IPS-18a (cell line): Measurements from ENCODE around the gene PRAF2.

ENCODE experiments used
- H3K27ac ChIP-seq: one replicate; pipeline ENCODE4 v1.5.1; 2013; ENCODE audit warnings: low read length
- H3K27me3 ChIP-seq: one replicate; pipeline ENCODE4 v1.6.1; 2013; ENCODE audit warnings: mild to moderate bottlenecking, low read length; ENCODE audit not compliant: control insufficient read depth, insufficient read depth
- H3K36me3 ChIP-seq: one replicate; pipeline ENCODE4 v1.6.1; 2013; ENCODE audit warnings: low read depth, low read length; ENCODE audit not compliant: control insufficient read depth
- H3K4me1 ChIP-seq: one replicate; pipeline ENCODE4 v1.6.1; 2013; ENCODE audit warnings: low read depth, low read length; ENCODE audit not compliant: control insufficient read depth
- H3K4me3 ChIP-seq: one replicate; pipeline ENCODE4 v1.5.1; 2013; ENCODE audit warnings: low read length
- H3K9ac ChIP-seq: one replicate; pipeline ENCODE4 v1.6.1; 2013; ENCODE audit warnings: mild to moderate bottlenecking, low read length, moderate library complexity
- H3K9me3 ChIP-seq: one replicate; pipeline ENCODE4 v1.6.1; 2013; ENCODE audit warnings: low read depth, low read length; ENCODE audit not compliant: control insufficient read depth

Gene PRAF2

GRCh38 chrX:49071877-49072711 lies 1.7 kb downstream of the PRAF2 start:
- H3K27ac ChIP-seq, result no peak overlapping the region
- no peaks in the 10 kb centered on the region for H3K36me3 ChIP-seq
- H3K27me3 ChIP-seq, result no peaks in the 10 kb centered on the region
- H3K9me3 ChIP-seq, result peaks cover 2% of the 10 kb centered on the region
- no peaks in the 10 kb centered on the region for H3K4me1 ChIP-seq
- no peak overlapping the region for H3K9ac ChIP-seq
- H3K4me3 ChIP-seq, result no peak overlapping the region

- no peaks in the 10 kb centered on the region for H3K27me3 ChIP-seq
- H3K27ac ChIP-seq, result no peak overlapping the region
- no peak overlapping the region for H3K4me3 ChIP-seq
- H3K9ac ChIP-seq, result no peak overlapping the region
- H3K36me3 ChIP-seq, result no peaks in the 10 kb centered on the region
- peaks cover 2% of the 10 kb centered on the region for H3K9me3 ChIP-seq
- H3K4me1 ChIP-seq, result no peaks in the 10 kb centered on the region
These were observed 2.8 kb downstream of the PRAF2 start for GRCh38 chrX:49070988-49071387.

- Histone ChIP-seq H3K9me3 (peaks cover 2% of the 10 kb centered on the region), H3K4me1 (no peaks in the 10 kb centered on the region), H3K36me3 (no peaks in the 10 kb centered on the region), H3K4me3 (no peak overlapping the region), H3K27me3 (no peaks in the 10 kb centered on the region), H3K27ac (no peak overlapping the region), H3K9ac (no peak overlapping the region)
These were observed 4.8 kb downstream of the PRAF2 start for GRCh38 chrX:49069038-49069437.

DNA sequence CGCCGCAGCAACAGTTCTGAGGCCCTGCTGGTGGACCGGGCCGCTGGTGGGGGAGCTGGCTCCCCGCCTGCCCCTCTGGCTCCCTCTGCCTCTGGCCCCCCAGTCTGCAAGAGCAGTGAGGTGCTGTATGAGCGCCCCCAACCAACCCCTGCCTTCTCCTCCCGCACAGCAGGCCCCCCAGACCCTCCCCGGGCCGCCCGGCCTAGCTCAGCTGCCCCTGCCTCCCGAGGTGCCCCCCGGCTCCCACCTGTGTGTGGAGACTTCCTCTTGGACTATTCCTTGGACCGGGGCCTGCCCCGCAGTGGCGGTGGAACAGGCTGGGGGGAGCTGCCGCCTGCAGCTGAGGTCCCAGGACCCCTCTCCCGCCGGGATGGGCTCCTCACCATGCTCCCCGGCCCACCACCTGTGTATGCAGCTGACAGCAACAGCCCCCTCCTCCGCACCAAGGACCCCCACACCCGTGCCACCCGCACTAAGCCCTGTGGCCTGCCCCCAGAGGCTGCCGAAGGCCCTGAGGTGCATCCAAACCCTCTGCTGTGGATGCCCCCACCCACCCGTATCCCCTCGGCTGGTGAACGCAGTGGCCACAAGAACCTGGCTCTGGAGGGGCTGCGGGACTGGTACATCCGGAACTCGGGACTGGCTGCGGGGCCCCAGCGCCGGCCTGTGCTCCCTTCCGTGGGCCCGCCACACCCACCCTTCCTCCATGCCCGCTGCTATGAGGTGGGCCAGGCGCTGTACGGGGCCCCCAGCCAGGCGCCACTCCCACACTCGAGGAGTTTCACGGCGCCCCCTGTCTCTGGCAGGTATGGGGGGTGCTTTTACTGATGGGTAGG lies 6.3 kb downstream of the PRAF2 start:
- no peaks in the 10 kb centered on the region for H3K36me3 ChIP-seq
- no peak overlapping the region for H3K27ac ChIP-seq
- no peaks in the 10 kb centered on the region for H3K27me3 ChIP-seq
- H3K9me3 ChIP-seq, result peaks cover 2% of the 10 kb centered on the region
- H3K4me1 ChIP-seq, result no peaks in the 10 kb centered on the region
- H3K4me3 ChIP-seq, result no peak overlapping the region
- no peak overlapping the region for H3K9ac ChIP-seq

GRCh38 chrX:49066690-49067089 lies 7.1 kb downstream of the PRAF2 start:
- H3K9me3 ChIP-seq, result no peaks in the 10 kb centered on the region
- H3K27ac ChIP-seq, result no peak overlapping the region
- H3K9ac ChIP-seq, result no peak overlapping the region
- no peak overlapping the region for H3K4me3 ChIP-seq
- no peaks in the 10 kb centered on the region for H3K4me1 ChIP-seq
- no peaks in the 10 kb centered on the region for H3K36me3 ChIP-seq
- no peaks in the 10 kb centered on the region for H3K27me3 ChIP-seq

DNA sequence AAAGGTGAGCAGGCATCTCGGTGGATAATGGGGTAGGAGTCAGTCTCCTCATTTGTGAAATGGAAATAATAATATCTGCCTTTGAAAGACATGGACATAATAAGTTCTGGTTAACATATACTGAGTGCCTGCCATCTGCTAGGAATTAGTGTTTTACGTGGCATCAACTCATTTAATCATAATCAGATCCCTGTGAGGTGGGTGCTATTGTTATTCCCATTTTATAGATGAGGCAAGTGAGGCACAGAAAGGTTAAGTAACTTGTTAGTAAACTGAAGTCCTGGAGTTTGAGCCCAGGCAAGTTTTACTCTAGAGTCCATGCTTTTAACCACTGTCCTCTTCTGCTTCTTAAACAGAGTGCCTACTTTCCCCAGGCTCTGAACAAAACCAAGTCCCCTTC lies 7.5 kb downstream of the PRAF2 start:
- Histone ChIP-seq H3K9ac (no peak overlapping the region), H3K36me3 (no peaks in the 10 kb centered on the region), H3K27ac (no peak overlapping the region), H3K27me3 (no peaks in the 10 kb centered on the region), H3K9me3 (no peaks in the 10 kb centered on the region), H3K4me1 (no peaks in the 10 kb centered on the region), H3K4me3 (no peak overlapping the region)

- Histone ChIP-seq H3K4me3 (no peak overlapping the region), H3K9me3 (no peaks in the 10 kb centered on the region), H3K27ac (no peak overlapping the region), H3K27me3 (no peaks in the 10 kb centered on the region), H3K36me3 (no peaks in the 10 kb centered on the region), H3K4me1 (no peaks in the 10 kb centered on the region), H3K9ac (no peak overlapping the region)
These were observed 9.1 kb downstream of the PRAF2 start for GRCh38 chrX:49064735-49065134.

- no peak overlapping the region for H3K9ac ChIP-seq
- no peaks in the 10 kb centered on the region for H3K9me3 ChIP-seq
- H3K27ac ChIP-seq, result no peak overlapping the region
- H3K4me3 ChIP-seq, result no peak overlapping the region
- H3K4me1 ChIP-seq, result no peaks in the 10 kb centered on the region
- no peaks in the 10 kb centered on the region for H3K36me3 ChIP-seq
- H3K27me3 ChIP-seq, result no peaks in the 10 kb centered on the region
These were observed 9.5 kb downstream of the PRAF2 start for GRCh38 chrX:49064303-49064702.

GRCh38 chrX:49063715-49064114 lies 10.1 kb downstream of the PRAF2 start:
- Histone ChIP-seq H3K4me1 (no peaks in the 10 kb centered on the region), H3K27me3 (no peaks in the 10 kb centered on the region), H3K27ac (no peak overlapping the region), H3K4me3 (no peak overlapping the region), H3K36me3 (no peaks in the 10 kb centered on the region), H3K9ac (no peak overlapping the region), H3K9me3 (no peaks in the 10 kb centered on the region)

DNA sequence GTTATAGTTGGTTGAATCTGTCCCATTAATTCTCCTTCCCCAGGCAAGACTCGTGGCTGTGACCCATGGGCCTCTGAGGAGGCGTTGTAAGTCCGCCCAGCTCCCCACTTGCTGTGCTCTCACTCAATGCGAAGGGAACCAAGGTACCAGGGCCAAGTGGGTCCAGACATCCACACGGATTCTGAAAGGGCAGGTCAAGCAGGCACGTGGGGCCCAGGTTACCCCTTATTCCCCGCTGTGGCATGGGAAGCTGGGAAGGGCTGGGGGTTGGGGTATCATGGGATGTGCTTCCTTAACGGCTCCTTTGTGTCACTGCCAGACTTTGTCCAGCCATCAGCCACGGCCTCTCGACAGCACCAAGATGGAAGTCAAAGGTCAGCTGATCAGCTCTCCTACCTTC lies 11.9 kb downstream of the PRAF2 start:
- Histone ChIP-seq H3K36me3 (no peaks in the 10 kb centered on the region), H3K4me3 (no peak overlapping the region), H3K9me3 (no peaks in the 10 kb centered on the region), H3K4me1 (no peaks in the 10 kb centered on the region), H3K27me3 (no peaks in the 10 kb centered on the region), H3K9ac (no peak overlapping the region), H3K27ac (no peak overlapping the region)

DNA sequence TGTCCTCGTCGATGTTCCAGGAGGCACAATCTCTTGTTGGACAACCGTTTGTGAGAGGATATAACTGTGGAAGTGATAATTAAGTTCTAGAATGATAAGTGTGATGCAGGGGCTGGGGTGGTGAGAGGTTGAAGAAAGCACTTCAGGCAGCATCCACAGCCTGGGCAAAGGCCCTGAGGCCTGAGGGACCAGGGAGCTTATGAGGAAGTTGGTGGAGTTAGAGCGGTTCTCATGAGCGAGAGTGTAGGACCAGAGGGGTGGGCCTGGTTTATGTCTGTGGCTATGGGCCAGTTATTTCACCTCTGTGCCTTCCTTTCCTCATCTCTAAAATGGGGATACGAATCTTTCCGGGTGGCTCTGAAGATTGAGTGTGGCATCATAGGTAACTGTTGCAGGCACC lies 12.3 kb downstream of the PRAF2 start:
- H3K36me3 ChIP-seq, result no peaks in the 10 kb centered on the region
- H3K27ac ChIP-seq, result no peak overlapping the region
- H3K4me1 ChIP-seq, result no peaks in the 10 kb centered on the region
- H3K4me3 ChIP-seq, result no peak overlapping the region
- H3K9me3 ChIP-seq, result no peaks in the 10 kb centered on the region
- no peaks in the 10 kb centered on the region for H3K27me3 ChIP-seq
- H3K9ac ChIP-seq, result no peak overlapping the region
